ENCODE data around the gene ATP6V1E1. TPM values are rescaled to one million over a fixed set of nuclear protein-coding genes. Genes with fewer than 3 reads are reported as not detected.

The ATP6V1E1 gene
- total and polyA plus RNA-seq, 9 of the 15 experiments (the other 6 are each of a cell fraction or from before 2014, with no cell fraction given), result 122 to 249 (median 179) TPM

DNA sequence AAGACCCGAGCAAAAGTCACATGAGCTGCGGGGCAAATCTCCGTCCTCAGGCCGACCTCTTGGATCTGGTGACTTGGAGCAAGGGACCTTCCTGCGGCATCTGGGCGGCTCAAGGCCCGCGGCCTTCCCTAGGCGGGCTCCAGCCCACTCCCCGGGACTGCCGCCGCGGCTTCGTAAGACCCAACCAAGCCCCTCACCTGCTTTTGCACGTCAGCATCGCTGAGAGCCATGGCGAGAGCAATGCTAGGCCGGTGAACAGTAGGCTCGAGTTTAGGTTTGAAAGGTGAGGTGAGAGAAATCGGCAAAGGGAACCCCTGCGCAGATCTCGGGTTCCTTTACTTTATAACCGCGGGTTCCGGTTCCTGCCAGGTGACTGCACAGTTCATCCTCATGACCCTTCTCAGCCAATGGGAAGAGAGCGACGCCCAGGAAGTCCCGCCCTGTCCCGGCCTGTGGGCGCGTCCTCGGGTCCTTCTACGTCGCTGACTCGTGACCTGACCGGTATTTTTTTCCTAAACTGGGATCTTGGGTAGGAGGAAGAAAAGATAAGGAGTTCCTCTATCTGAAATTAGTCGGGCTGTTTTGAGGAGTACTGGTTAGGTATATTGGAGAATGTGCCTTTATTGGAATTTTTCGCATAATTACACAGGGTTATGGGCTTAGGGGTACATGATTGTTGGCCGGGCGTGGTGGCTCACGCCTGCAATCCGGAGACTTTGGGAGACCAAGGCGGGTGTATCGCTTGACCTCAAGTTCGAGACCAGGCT lies at the start of gene ATP6V1E1 (continued):
- no peak for TF ChIP-seq BACH1 (tag; IDR thresholded peaks at IDR 0.05)
- no peak for TF ChIP-seq SMC3 (conservative IDR thresholded peaks at IDR 0.05; ENCODE audit: insufficient read depth, low read depth, low read length)
- peak; percentile 85; the same call in 1 of the 2 replicates for TF ChIP-seq ATF7 (IDR thresholded peaks at IDR 0.05)
- TF ChIP-seq SREBF2 (CRISPR knock-in tag; IDR thresholded peaks at IDR 0.05), result no peak
- no peak for TF ChIP-seq ZNF324 (CRISPR knock-in tag; IDR thresholded peaks at IDR 0.05)
- no peak for TF ChIP-seq E4F1 (CRISPR knock-in tag; IDR thresholded peaks at IDR 0.05; ENCODE audit: borderline replicate concordance)
- TF ChIP-seq ID3 (CRISPR knock-in tag; IDR thresholded peaks at IDR 0.05), result no peak
- no peak for TF ChIP-seq ID3 (tag; IDR thresholded peaks at IDR 0.05)
- TF ChIP-seq RBFOX2 (IDR thresholded peaks at IDR 0.05; ENCODE audit: low read depth, low read length), result peak; percentile 85
- TF ChIP-seq TBP (optimal IDR thresholded peaks at IDR 0.05; ENCODE audit: low read depth, low read length), result peak; percentile 85
- TF ChIP-seq, protein P1, sequence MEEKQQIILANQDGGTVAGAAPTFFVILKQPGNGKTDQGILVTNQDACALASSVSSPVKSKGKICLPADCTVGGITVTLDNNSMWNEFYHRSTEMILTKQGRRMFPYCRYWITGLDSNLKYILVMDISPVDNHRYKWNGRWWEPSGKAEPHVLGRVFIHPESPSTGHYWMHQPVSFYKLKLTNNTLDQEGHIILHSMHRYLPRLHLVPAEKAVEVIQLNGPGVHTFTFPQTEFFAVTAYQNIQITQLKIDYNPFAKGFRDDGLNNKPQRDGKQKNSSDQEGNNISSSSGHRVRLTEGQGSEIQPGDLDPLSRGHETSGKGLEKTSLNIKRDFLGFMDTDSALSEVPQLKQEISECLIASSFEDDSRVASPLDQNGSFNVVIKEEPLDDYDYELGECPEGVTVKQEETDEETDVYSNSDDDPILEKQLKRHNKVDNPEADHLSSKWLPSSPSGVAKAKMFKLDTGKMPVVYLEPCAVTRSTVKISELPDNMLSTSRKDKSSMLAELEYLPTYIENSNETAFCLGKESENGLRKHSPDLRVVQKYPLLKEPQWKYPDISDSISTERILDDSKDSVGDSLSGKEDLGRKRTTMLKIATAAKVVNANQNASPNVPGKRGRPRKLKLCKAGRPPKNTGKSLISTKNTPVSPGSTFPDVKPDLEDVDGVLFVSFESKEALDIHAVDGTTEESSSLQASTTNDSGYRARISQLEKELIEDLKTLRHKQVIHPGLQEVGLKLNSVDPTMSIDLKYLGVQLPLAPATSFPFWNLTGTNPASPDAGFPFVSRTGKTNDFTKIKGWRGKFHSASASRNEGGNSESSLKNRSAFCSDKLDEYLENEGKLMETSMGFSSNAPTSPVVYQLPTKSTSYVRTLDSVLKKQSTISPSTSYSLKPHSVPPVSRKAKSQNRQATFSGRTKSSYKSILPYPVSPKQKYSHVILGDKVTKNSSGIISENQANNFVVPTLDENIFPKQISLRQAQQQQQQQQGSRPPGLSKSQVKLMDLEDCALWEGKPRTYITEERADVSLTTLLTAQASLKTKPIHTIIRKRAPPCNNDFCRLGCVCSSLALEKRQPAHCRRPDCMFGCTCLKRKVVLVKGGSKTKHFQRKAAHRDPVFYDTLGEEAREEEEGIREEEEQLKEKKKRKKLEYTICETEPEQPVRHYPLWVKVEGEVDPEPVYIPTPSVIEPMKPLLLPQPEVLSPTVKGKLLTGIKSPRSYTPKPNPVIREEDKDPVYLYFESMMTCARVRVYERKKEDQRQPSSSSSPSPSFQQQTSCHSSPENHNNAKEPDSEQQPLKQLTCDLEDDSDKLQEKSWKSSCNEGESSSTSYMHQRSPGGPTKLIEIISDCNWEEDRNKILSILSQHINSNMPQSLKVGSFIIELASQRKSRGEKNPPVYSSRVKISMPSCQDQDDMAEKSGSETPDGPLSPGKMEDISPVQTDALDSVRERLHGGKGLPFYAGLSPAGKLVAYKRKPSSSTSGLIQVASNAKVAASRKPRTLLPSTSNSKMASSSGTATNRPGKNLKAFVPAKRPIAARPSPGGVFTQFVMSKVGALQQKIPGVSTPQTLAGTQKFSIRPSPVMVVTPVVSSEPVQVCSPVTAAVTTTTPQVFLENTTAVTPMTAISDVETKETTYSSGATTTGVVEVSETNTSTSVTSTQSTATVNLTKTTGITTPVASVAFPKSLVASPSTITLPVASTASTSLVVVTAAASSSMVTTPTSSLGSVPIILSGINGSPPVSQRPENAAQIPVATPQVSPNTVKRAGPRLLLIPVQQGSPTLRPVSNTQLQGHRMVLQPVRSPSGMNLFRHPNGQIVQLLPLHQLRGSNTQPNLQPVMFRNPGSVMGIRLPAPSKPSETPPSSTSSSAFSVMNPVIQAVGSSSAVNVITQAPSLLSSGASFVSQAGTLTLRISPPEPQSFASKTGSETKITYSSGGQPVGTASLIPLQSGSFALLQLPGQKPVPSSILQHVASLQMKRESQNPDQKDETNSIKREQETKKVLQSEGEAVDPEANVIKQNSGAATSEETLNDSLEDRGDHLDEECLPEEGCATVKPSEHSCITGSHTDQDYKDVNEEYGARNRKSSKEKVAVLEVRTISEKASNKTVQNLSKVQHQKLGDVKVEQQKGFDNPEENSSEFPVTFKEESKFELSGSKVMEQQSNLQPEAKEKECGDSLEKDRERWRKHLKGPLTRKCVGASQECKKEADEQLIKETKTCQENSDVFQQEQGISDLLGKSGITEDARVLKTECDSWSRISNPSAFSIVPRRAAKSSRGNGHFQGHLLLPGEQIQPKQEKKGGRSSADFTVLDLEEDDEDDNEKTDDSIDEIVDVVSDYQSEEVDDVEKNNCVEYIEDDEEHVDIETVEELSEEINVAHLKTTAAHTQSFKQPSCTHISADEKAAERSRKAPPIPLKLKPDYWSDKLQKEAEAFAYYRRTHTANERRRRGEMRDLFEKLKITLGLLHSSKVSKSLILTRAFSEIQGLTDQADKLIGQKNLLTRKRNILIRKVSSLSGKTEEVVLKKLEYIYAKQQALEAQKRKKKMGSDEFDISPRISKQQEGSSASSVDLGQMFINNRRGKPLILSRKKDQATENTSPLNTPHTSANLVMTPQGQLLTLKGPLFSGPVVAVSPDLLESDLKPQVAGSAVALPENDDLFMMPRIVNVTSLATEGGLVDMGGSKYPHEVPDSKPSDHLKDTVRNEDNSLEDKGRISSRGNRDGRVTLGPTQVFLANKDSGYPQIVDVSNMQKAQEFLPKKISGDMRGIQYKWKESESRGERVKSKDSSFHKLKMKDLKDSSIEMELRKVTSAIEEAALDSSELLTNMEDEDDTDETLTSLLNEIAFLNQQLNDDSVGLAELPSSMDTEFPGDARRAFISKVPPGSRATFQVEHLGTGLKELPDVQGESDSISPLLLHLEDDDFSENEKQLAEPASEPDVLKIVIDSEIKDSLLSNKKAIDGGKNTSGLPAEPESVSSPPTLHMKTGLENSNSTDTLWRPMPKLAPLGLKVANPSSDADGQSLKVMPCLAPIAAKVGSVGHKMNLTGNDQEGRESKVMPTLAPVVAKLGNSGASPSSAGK (IDR thresholded peaks at IDR 0.05), result no peak; the same call in 1 of the 2 replicates
- TF ChIP-seq ZFPM2 (CRISPR knock-in tag; IDR thresholded peaks at IDR 0.05), result no peak
- no peak; the same call in 1 of the 2 replicates for TF ChIP-seq NCOR1 (IDR thresholded peaks at IDR 0.05)
- no peak for TF ChIP-seq NEUROD1 (IDR thresholded peaks at IDR 0.05; ENCODE audit: borderline replicate concordance, low read depth, low read length, partially characterized antibody)
